ENCODE measurements around the gene ELF1.

GRCh38 chr13:40927929-40928328 lies 91.2 kb downstream of the ELF1 start:
- TF ChIP-seq CTCF (IDR thresholded peaks at IDR 0.05) (no peak), EP300 (IDR thresholded peaks at IDR 0.05) (no peak)

Data from esophagus muscularis mucosa (tissue), 3 donors.